HG03039 (cell line): ENCODE measurements around the gene ABHD13.
"Not testable (repeated sequence)": the region's sequence is repeated elsewhere in the genome, so short reads cannot be mapped to it uniquely, and the experiment has no call there.

ENCODE experiments used
- ATAC-seq: cut with Tn5 transposase; IDR thresholded peaks from one replicate; pipeline ENCODE4 v1.9.1; 2021; ENCODE audit warnings: mild to moderate bottlenecking, moderate library complexity; ENCODE audit not compliant: unreplicated experiment

Gene ABHD13

DNA sequence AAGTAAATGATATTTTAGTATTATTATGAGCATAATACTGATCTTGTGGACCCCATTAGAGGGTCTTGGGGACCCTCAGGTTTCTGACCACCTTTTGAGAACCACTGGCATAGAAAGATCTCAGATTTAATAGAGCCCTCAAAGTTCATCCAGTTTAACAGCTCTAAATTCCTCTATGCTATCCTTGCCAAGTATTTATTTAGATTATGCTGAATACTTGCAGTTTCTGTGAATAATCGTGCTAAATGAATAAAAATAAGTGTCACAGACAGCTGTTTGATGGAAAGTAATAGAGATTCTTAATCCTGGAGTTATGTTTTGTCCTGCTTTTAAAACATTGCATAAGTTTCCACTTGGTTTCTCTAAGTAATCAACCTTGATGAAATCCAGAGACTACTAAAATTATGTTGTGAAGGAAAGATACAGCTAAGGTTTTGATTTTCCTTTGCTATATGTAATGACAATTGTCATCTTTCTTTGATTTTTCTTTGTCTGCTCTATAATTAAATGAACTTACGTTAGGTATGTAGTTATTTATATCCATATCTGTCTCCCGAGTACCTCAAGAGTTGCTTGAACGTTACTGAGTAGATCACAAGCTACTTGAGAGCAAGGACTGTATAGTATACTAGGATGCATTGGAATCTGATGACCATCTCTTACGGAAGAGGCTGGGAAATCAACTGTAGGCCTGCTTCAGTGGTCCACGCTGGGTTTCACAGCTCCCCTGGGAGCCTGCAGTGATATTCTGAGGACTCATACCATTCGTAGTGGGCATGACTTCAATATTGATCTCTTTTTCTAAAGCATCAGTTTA, 5.7 kb downstream of the ABHD13 start:
- ATAC-seq: no peak

DNA sequence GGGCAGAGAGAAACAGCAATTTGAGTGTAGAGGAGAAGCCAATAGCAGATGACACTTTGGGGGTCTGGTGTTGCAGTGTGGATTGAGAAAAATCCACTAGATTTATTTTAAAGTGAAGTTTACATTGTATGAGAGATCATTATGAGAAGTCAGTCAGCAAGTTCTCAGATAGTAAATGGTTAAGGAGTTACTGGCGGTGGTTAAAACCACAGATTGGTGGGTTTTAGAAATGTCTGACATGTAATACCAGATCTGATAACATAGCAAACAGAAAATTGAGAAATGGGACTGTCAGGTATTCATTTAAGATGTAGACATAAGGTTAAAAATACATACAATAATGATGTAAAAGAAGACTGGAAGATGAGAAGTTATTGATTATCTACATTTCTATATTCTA, 7.2 kb downstream of the ABHD13 start:
- peak; percentile 58 for ATAC-seq

DNA sequence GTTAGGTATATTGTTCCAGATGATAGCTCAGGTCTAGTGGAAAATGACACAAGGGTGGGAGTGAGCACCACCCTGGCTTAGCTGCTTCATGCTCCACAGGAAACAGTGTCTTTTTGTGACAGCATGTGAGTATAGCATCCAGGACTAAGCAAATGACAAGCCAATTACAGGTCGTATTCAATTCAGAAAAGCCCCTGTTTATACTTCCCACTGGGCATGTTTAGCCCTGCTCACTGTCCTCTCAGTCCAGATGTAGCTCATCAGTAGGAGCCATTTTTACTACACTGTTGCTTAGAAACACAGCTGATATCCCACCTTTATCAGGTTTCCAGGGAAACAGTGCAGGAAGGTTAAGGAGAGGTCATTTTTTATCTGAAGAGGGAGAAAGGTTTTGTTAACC, 8.0 kb downstream of the ABHD13 start:
- no peak for ATAC-seq

DNA sequence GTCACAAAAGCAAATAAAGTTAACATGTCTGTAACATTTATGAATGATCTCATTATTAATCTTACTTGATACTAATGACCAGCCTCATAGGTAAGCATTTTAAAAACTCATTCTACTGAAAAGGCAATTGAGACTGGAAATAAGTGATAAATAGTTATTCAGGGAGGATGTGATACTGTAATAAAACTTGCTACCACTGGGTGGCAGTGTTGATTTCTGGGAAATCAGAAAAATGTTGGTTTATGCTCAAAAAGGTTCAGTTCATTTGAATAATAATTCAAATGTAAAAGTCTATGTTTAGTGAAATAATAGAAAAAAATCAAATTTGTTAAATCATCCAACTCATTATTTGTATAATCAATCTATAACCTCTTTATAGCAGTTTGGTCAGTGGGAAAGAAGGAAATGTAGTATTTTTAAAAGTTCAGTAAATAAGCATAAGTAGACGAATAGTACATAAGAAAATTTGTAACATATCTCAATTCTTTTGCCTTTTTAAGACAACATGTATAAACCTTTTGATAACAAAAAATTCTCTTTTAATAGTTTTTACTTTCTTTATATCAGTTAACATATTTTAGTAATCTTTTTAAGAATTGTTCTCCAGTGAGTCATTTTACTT, 9.6 kb downstream of the ABHD13 start:
- no peak for ATAC-seq

DNA sequence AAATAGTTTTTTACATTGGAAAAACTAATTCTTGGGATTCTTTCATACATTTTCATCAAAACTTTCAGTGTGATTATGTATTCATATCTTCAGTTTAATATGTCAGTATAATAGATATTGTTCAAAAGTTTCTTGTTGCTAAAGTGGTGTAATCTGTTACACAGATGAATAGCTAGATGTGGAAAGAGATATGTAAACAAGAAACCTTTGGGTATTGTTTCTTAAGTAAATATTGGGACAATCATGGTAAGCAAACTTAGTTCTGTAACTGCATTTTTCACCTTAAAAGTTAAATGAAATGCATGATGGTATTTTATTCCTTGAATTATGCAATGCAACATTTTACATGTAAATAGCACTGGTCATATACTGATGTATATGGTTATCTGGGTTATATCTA, 12.2 kb downstream of the ABHD13 start:
- no peak for ATAC-seq

DNA sequence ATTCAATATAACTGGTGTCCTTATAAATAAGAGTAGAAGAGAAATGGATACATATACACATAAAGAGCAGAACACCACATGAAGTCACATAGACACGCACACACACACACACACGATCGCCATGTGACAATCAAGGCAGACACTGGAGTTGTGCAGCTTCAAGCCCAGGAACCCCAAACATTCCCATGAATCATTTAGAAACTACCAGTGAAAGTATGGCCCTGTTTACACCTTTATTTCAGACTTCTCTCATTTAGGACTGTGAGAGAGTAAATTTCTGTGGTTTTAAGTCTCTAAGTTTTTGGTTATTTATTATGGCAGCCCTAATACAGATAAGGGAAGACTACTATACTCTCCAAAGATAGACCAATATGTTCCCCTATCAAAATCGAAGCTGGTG, 31.0 kb downstream of the ABHD13 start:
- peak; percentile 68 for ATAC-seq

DNA sequence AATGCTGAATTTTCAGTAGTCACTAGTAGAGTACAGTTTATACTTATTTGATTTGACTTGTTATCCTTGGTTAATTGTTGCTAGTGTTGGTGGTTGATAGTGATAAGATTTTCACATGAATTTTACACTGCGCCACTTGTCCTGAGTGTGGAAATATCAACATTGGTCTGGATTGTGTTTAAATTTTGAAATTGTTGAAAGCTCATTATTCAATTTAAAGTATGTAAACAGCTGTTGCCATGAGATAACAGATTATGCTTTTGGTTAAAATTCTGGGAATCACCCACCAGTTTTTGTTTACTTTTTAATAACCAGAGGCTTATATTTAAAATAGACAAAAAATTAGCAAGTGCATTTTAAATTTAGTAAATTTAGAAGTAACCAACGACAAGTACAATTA, 39.1 kb downstream of the ABHD13 start:
- ATAC-seq: no peak

DNA sequence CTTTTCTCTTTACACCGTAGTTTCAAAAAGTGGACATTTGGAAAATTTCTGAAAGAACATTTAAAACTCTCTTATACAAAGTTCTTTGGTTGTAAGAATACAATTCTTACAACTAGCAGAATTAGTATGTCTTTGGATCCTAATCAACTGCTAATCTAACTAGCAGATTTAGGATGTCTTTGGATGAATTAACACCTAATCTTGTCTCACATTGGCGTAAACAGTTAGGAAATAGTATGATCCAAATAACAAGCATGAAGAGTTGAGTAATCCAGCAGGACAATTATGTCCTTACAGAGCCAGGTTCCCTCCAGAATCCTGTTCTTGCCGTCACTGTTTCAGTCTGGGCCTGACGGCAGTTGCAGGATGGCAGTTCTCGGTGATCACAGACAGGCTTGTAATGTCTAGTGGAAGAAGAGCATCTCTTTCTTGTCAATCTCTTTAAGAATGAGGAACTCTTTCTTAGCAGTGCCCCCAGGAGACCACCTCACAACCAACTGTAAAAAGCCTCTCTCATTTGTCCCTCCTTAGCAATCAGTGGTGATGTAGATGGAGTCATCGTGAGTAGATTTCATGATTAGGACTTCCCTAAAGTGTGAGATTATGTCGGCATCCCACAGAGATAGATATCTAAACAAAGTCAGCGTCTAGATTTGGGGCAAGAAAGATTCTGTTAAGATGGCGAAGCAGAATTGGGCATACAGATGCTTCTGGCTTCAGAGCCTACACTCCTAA, 45.6 kb downstream of the ABHD13 start:
- no peak for ATAC-seq

DNA sequence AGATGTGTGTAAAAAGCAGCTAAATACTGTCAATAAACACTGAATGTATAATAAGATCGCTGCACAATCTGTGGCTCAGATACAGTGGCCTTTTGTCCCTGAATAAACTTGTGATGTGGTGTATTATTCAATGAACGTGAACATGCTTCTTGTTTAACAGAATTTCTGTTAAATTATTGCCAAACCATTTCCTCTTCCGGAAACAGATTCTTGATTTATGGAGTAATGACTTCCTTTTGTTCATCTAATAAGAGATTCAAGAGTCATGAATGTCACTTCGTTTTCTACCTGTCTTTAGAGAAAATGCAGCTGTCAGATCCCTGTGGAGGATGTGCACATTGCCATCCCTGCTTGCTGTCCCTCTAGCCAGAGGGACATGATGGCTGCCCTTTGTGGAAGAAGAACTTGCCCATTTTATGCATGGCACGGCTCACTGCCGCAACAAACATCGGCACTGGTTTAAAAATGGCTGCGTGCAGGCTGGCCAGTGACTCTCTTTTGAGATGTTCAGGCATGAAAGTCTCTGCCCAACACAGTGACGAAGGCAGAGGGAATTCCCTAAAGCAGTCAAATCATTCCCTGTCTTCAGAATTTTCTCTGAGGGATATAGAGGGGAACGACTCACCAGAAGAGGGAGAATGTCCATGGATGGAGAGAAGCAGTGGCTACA, 48.3 kb downstream of the ABHD13 start:
- ATAC-seq: no peak

DNA sequence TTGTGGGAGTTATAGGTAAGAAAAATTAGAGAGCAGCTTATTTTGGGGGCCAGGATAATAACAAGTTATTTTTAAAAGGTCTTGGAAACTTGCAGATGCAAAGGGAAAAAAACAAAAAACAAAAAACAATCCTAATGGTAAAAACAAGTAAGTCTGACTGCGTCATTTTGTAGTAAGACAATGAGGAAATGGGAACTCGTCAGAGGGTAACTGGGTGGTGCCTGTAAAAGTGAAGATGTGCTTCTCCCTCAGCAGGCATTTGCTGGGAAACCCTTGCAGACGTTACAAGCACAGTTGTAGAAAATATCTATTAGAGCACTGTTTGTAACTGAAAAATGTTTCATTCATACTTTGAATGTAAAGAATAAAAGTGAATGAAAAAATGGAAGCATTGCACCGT, 49.2 kb downstream of the ABHD13 start:
- ATAC-seq: no peak

DNA sequence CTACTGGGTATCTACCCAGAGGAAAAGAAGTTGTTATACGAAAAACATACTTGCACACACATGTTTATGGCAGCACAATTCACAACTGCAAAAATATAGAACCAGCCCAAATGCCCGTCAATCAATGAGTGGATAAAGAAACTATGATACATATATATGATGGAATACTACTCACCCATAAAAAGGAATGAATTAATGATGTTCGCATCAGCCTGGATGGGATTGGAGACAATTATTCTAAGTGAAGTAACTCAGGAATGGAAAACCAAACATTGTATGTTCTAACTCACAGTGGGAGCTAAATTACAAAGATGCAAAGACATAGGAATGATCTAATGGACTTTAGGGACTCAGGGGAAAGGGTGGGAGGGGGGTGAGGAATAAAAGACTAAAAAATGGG, 49.7 kb downstream of the ABHD13 start:
- ATAC-seq: not testable (repeated sequence)

DNA sequence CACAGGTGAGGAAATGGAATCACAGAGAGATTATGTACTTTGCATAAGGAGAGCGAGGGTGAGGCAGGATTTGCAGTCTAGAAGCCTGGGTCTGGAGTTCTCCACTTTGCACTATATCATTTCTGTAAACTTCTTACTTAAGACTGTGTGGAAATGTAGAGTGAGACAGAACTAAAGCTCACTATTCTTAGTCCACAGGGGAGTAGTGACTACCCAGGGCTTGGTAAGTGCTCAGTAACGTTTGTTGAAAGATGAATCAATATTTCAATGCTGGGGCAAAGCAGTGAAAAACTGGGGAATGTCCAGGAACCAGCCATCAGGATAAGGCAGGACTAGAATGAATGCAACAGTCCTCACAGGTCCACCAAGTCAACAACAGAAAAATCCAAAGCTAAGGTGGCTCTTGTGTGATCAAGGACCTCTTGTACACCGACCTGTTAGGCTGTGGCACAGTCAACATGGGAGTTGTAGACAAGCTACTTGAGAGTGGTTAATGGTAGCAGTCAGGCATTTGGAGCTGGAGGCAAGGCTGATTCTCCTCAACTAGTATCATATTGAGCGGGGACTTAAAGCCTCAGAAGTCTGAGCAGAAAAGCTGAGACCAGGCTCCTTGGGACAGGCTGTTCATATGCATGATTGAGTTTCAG, 50.4 kb downstream of the ABHD13 start:
- peak; percentile 22 for ATAC-seq

DNA sequence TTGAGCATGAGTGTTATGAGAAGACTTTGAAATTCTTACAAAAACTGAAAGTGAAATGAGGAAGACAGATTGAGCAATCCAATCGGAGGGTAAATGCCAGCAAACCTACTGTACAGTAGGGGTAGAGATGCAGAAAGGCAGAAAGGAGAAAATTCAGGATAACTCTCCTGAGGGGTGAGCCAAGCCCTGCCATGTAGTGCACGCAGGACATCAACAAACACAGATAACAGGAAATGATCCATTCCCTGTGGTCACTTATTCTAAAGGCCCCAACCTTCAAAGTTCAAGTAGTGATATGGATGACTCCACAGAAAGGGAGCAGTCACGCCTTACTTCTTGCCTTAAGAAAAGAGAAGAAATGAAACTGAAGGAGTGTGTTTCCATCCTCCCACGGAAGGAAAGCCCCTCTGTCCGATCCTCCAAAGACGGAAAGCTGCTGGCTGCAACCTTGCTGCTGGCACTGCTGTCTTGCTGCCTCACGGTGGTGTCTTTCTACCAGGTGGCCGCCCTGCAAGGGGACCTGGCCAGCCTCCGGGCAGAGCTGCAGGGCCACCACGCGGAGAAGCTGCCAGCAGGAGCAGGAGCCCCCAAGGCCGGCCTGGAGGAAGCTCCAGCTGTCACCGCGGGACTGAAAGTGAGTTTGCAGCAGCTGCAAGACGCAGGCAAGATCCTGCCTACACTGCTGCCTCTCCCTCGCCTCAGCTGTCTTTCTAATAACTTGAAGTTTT, 51.6 kb downstream of the ABHD13 start, which contains the start of gene TNFSF13B:
TSS of gene TNFSF13B (plus strand) at position 118 of the 728 bp plus-strand sequence. CDS start at position 296, 178 bp downstream.
- peak; percentile 55 for ATAC-seq

DNA sequence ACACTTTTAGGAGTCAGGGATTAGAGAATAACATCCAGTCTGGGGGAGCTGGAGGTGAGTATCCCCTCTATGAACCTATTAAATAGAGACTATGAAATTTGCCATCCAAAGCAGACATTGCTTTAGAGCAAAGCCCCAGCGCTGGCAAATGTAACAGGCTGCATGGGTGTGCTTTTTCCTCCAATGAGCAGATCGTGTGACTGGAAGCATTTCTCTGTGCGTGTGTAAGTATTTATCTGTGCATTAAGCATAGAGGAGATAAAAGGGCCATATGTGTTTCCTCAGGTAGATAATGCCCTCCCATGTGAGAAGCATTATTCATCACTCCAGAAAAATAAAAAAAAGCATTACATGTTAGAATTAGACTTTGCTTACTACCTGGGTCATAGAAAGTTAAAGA, 52.2 kb downstream of the ABHD13 start:
- peak; percentile 1 for ATAC-seq

DNA sequence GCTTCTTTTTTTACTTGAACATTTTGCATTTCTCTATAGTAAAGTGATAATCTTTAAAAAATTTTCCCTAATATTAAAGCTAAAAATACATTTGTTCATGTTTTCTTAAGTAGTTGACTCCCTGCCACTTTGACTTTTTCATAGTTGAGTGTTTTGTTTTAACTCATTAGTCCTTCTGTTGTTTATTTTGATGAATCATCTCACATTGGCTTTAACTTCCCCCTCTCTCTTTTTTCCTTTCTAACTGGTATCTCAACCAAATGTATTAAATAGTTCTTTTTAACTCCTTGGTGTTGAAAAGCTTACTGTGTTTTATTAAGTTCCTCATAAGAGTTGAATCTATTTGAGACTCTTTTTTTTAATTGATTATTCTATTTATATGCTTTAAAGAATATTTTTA, 54.1 kb downstream of the ABHD13 start:
- ATAC-seq: no peak

DNA sequence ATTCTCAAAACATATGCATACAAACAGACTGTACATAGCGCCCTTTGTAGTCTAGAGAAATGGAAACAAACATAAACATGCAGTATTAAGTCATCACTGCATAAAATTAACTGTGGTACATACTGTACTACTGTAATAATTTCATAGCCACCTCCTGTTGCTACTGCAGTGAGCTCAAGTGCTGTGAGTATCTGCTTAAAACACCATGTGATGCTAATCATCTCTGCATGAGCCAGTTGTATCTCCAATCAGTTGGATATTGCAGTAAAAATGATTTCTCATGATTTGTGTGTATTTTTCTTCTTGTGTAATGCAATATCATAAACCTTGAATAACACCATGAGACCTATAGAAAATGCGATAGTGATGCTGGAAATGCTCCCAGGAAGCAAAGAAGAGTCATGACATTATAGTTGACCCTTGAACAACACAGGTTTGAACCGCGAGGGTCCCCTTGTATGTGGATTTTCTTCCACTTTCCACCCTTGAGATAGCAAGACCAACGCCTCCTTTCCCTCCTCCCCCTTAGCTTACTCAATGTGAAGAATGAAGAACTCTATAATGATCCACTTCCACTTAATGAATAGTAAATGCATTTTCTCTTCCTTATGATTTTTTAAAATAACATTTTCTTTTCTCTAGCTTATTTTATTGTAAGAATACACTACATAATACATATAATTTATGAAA, 55.4 kb downstream of the ABHD13 start:
- ATAC-seq: no peak

DNA sequence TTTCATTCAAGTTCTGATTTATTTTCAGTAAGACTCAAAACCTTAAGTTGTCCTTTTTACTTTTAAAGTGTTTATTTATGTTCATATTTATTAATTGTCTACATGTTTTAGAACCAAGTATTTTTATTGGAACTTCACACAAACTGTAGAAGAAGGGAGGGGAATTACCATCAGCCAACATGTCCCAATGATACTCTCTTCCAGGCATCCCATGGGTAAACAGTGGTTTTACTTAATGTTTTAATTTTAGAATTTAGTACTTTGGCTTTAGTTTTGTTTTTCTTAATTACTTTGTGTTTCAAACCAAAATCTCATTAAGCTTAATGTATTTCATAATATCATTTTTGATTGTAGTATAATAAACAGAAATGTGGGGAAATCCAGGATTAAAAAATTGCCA, 56.5 kb downstream of the ABHD13 start:
- no peak for ATAC-seq

DNA sequence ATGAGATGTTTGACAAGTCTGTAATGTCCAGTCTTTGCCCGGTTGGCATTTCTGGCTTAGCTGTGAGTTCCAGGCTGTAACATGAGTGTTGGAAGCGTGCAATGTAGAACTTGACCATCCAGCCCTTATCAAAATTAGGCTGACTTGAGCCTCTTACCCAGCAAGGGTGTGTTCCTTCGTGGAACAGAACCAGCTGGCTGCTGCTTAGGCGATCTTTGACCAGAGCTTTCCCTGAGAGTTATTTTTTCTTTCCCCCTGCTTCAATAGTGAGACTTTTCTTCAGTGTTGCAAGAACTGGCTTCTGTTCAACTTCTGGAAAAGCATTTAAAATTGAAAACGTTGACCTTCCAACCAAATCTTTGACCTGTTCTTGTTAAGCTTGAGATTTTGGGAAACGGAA, 57.9 kb downstream of the ABHD13 start:
- ATAC-seq: no peak

DNA sequence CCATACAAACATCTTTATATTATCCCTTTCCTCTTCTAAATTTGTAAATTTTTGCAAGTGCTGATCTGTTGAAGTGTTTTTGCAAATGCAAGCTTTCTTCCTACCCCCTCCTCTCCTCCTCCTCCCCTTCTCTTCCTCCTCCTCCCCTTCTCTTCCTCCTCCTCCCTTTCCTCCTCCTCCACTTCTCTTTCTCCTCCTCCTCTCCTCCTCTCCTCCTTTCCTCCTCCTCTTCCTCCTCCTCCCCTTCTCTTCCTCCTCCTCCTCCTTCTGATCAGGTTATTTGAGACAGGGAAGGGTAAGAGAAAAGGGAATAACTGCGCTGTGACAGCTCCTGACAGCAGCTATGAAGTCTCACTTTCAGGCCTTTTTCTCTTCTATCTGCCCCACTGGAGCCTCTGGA, 60.3 kb downstream of the ABHD13 start:
- ATAC-seq: no peak

DNA sequence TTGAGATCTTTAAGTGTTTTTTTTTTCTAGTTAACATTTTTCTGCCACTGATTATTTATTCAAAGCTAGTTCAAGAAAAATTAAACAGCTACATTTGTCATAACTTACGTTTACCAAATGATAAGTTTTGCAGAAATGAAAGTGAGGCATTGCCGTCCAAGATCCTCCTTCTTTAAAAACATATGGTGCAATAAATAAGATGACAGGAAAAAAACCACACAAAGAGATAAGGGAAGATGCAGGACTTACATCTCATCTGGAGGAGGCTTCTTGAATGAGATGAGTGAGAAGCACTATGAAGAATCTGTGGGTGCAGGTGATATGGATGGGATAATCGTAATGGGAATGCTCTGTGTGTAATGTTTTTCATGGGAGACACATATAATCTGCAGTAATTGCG, 63.7 kb downstream of the ABHD13 start:
- ATAC-seq: no peak
